Upper lobe of right lung (tissue), 1 donor: ENCODE data around the gene PSENEN. TPM values are rescaled to one million over a fixed set of nuclear protein-coding genes. Genes with fewer than 3 reads are reported as not detected.

Experiments used
- ATAC-seq: fragments of 200-7000 bp; cut with Tn5 transposase; one replicate; pipeline ENCODE4 v1.9.1; 2020; ENCODE audit warnings: mild to moderate bottlenecking, moderate library complexity
- DNase-seq: peaks from one replicate; pipeline ENCODE4 v3.0.0-alpha.2; 2020
- H3K27ac ChIP-seq: fragments of 200-600 bp; one replicate; pipeline ENCODE4 v1.8.0; 2022
- H3K27me3 ChIP-seq: fragments of 200-600 bp; one replicate; pipeline ENCODE4 v1.8.0; 2022; ENCODE audit warnings: mild to moderate bottlenecking
- H3K36me3 ChIP-seq: fragments of 200-600 bp; one replicate; pipeline ENCODE4 v1.8.0; 2022
- H3K4me1 ChIP-seq: fragments of 200-600 bp; one replicate; pipeline ENCODE4 v1.8.0; 2022
- H3K4me3 ChIP-seq: fragments of 200-600 bp; one replicate; pipeline ENCODE4 v1.8.0; 2022; ENCODE audit warnings: mild to moderate bottlenecking
- H3K9me3 ChIP-seq: fragments of 200-600 bp; one replicate; pipeline ENCODE4 v1.8.0; 2022
- CTCF ChIP-seq: fragments of 200-600 bp; IDR thresholded peaks from one replicate; pipeline ENCODE4 v1.8.0; 2022; ENCODE audit warnings: antibody characterized with exemption
- intact Hi-C: fragments of 100-400 bp; cut with DNase I; formaldehyde crosslinking; loops from one replicate; pipeline ENCODE4 v1.11.0; 2022
- total RNA-seq: library from RNA; stranded (reverse); fragmentation: NEBNext Ultra II Directional; extraction: Animal tissue kit (Norgen Biotek cat#: 25700); gene quantifications from one replicate; pipeline ENCODE4 v1.2.1, GENCODE V29; 2021
- donor health status: DM: no; HTN: yes; CAD: no; lungs with severe emphysema.

Gene PSENEN
- total RNA-seq, 1 donor from 2014 or later: 51.0 TPM

GRCh38 chr19:35725216-35725861, 20.1 kb upstream of the PSENEN start:
- H3K9me3 ChIP-seq: no peaks in the 10 kb centered on the region
- H3K27ac ChIP-seq: no peak overlapping the region
- ATAC-seq: no peak
- DNase-seq: no peak
- H3K4me3 ChIP-seq: no peak overlapping the region
- TF ChIP-seq CTCF: no peak
- no peaks in the 10 kb centered on the region for H3K4me1 ChIP-seq
- H3K36me3 ChIP-seq: peaks cover 96% of the 10 kb centered on the region
- intact Hi-C loops: no loop called here
- no peaks in the 10 kb centered on the region for H3K27me3 ChIP-seq

GRCh38 chr19:35727053-35727955, 18.1 kb upstream of the PSENEN start:
- DNase-seq: no peak
- no peak overlapping the region for H3K27ac ChIP-seq
- no peaks in the 10 kb centered on the region for H3K4me1 ChIP-seq
- no peak for TF ChIP-seq CTCF
- no peaks in the 10 kb centered on the region for H3K9me3 ChIP-seq
- intact Hi-C loops: no loop called here
- H3K27me3 ChIP-seq: no peaks in the 10 kb centered on the region
- ATAC-seq: no peak
- peaks cover 100% of the 10 kb centered on the region for H3K36me3 ChIP-seq
- no peak overlapping the region for H3K4me3 ChIP-seq

- no peak overlapping the region for H3K4me3 ChIP-seq
- H3K27ac ChIP-seq: no peak overlapping the region
- no peak for ATAC-seq
- no peaks in the 10 kb centered on the region for H3K4me1 ChIP-seq
- H3K36me3 ChIP-seq: peaks cover 99% of the 10 kb centered on the region
- no peaks in the 10 kb centered on the region for H3K27me3 ChIP-seq
- DNase-seq: peak; percentile 60
- intact Hi-C loops: no loop called here
- TF ChIP-seq CTCF: no peak
- H3K9me3 ChIP-seq: no peaks in the 10 kb centered on the region
Observed at GRCh38 chr19:35727956-35728706, 17.3 kb upstream of the PSENEN start.

GRCh38 chr19:35729021-35729420, 16.4 kb upstream of the PSENEN start:
- Histone ChIP-seq H3K36me3 (peaks cover 93% of the 10 kb centered on the region), H3K4me1 (no peaks in the 10 kb centered on the region), H3K27me3 (no peaks in the 10 kb centered on the region), H3K27ac (no peak overlapping the region), H3K9me3 (no peaks in the 10 kb centered on the region), H3K4me3 (no peak overlapping the region)
- DNase-seq (peak; percentile 61), ATAC-seq (no peak)
- intact Hi-C loops: no loop called here
- TF ChIP-seq CTCF: no peak

- H3K4me1 ChIP-seq: no peaks in the 10 kb centered on the region
- peaks cover 93% of the 10 kb centered on the region for H3K36me3 ChIP-seq
- no peaks in the 10 kb centered on the region for H3K27me3 ChIP-seq
- intact Hi-C loops: no loop called here
- H3K27ac ChIP-seq: no peak overlapping the region
- DNase-seq (no peak), ATAC-seq (no peak)
- no peaks in the 10 kb centered on the region for H3K9me3 ChIP-seq
- TF ChIP-seq CTCF: no peak
- H3K4me3 ChIP-seq: no peak overlapping the region
Observed at GRCh38 chr19:35729763-35730162, 15.7 kb upstream of the PSENEN start.
